ENCODE data around the gene CASQ2. TPM values are rescaled to one million over a fixed set of nuclear protein-coding genes. Genes with fewer than 3 reads are reported as not detected.

Gene CASQ2
- total and polyA plus RNA-seq, 2 of the 4 experiments (the other 2 are of a cell fraction), result not detected

DNA sequence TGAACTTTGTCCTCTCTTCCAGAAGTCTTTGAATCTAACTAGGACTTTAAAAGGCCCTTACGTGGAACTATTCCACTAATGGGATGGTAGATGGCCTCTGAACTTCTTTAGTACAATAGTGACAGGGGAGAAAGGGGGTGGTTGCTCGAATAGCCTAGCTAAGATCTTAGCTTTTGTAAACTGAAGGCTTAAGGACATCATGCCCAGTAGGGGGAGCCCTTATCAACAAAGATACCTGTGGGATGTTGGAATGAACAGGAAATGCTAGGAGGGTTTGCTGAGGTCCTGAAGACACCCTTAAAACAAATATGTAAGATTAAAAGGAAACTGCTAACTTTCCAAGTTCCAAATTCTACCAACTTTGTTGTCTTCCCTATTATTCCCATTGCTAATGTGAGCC, 39.2 kb upstream of the CASQ2 start:
- in situ Hi-C loops (cut with MboI; ENCODE audit: low sequenced_read_pairs), result loop anchor here (10.0 kb wide), 2 partner anchors 177 to 687 kb away; no protein-coding TSS in a partner anchor
- no peaks in the 10 kb centered on the region for H3K9me1 ChIP-seq (ENCODE audit: insufficient read depth, low read length)

More for the DNA sequence above, 39.2 kb upstream of the CASQ2 start:
- Histone ChIP-seq H3K27me3 (ENCODE audit: control insufficient read depth, insufficient read depth, low read length) (peaks cover 4% of the 10 kb centered on the region), H2AK5ac (ENCODE audit: low read depth, low read length) (no peak overlapping the region), H2BK20ac (ENCODE audit: low read depth, low read length) (no peak overlapping the region), H3K56ac (ENCODE audit: extremely low read depth, insufficient read depth, low read length) (no peak overlapping the region), H3K4me3 (ENCODE audit: insufficient read depth, low read depth, low read length) (no peak overlapping the region), H4K91ac (ENCODE audit: insufficient read depth, low read depth, low read length) (no peak overlapping the region), H3K4ac (ENCODE audit: low read depth, low read length) (no peak overlapping the region), H2AFZ (replicated peaks; ENCODE audit: low read length, poor library complexity) (no peak overlapping the region), H2BK120ac (ENCODE audit: low read depth, low read length) (no peak overlapping the region), H3K9me3 (ENCODE audit: control insufficient read depth, insufficient read depth, low read length) (no peaks in the 10 kb centered on the region), H3K23ac (ENCODE audit: low read depth, low read length) (no peak overlapping the region), H4K20me1 (ENCODE audit: insufficient read depth, low read length) (no peaks in the 10 kb centered on the region), H3K79me1 (ENCODE audit: low read depth in 1 of 2, low read length in 2 of 2) (no peaks in the 10 kb centered on the region), H3K4me2 (ENCODE audit: low read depth, low read length) (no peak overlapping the region), H3K18ac (ENCODE audit: low read depth, low read length) (no peak overlapping the region), H2BK5ac (ENCODE audit: low read depth, low read length, poor library complexity, severe bottlenecking) (no peak overlapping the region), H4K8ac (ENCODE audit: low read depth in 2 of 2, low read length in 2 of 2) (no peak overlapping the region), H4K5ac (ENCODE audit: low read depth, low read length) (no peak overlapping the region), H3K27ac (ENCODE audit: insufficient read depth, low read length) (no peak overlapping the region), H3K36me3 (ENCODE audit: control insufficient read depth, insufficient read depth, low read length) (no peaks in the 10 kb centered on the region), H3K4me1 (ENCODE audit: control insufficient read depth, insufficient read depth, low read length) (no peaks in the 10 kb centered on the region), H2BK15ac (ENCODE audit: low read depth, low read length) (no peak overlapping the region), H2AK9ac (replicated peaks; ENCODE audit: low read depth, low read length, poor library complexity) (no peak overlapping the region), H3K9ac (ENCODE audit: low read depth, low read length) (no peak overlapping the region), H3K14ac (replicated peaks; ENCODE audit: low read depth, low read length) (no peak overlapping the region)
- WGBS, 2 experiments (ENCODE audit: extremely low coverage in 2 of 2, insufficient read length in 1 of 2), result no CpG with 5 or more reads among the region's 2 CpGs
- intact Hi-C loops (cut with micrococcal nuclease) (loop anchor here (1.0 to 5.0 kb wide), 4 partner anchors 45 to 692 kb away; no protein-coding TSS in a partner anchor), dilution Hi-C loops (cut with HindIII; ENCODE audit: low sequenced_read_pairs, unreplicated experiment) (no loop called here)
- no peak for TF ChIP-seq POLR2A (IDR thresholded peaks at IDR 0.05; ENCODE audit: low read depth, low read length)
- no peak for TF ChIP-seq BHLHE40 (IDR thresholded peaks at IDR 0.05; ENCODE audit: low read depth, low read length)
- peak; percentile 62 for TF ChIP-seq RAD21 (IDR thresholded peaks at IDR 0.05; ENCODE audit: low read length)
- peak; percentile 65 for TF ChIP-seq SMC3 (IDR thresholded peaks at IDR 0.05; ENCODE audit: low read depth, low read length)
- TF ChIP-seq, protein P1, sequence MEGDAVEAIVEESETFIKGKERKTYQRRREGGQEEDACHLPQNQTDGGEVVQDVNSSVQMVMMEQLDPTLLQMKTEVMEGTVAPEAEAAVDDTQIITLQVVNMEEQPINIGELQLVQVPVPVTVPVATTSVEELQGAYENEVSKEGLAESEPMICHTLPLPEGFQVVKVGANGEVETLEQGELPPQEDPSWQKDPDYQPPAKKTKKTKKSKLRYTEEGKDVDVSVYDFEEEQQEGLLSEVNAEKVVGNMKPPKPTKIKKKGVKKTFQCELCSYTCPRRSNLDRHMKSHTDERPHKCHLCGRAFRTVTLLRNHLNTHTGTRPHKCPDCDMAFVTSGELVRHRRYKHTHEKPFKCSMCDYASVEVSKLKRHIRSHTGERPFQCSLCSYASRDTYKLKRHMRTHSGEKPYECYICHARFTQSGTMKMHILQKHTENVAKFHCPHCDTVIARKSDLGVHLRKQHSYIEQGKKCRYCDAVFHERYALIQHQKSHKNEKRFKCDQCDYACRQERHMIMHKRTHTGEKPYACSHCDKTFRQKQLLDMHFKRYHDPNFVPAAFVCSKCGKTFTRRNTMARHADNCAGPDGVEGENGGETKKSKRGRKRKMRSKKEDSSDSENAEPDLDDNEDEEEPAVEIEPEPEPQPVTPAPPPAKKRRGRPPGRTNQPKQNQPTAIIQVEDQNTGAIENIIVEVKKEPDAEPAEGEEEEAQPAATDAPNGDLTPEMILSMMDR (conservative IDR thresholded peaks at IDR 0.05; ENCODE audit: low read depth, low read length), result peak; percentile 73
- no TSS peak for BruUV-seq (replicated peaks)
- ChIA-PET CTCF (interaction anchor here (0.5 to 1.1 kb wide), 6 partner anchors 8 to 222 kb away, joined by 3 to 5 read pairs (median 3); no protein-coding TSS in a partner anchor), POLR2A (ENCODE audit: unreplicated experiment) (no interaction called here)
- peak; percentile 66 for DNase-seq
- ATAC-seq (ENCODE audit: low read depth), result peak; percentile 87

Data from IMR-90 (cell line).